Fibroblast of lung (primary cell): ENCODE results near the gene RIPOR2.

Source experiments
- CTCF ChIP-seq, 2 donors: IDR thresholded peaks in 1 of 2; conservative IDR thresholded peaks in 1 of 2; 1 replicate in 1 of 2; 2 replicates in 1 of 2; pipeline ENCODE4 v1.5.1; 2011 to 2012; ENCODE audit warnings: low read length in 2 of 2, control low read depth in 1 of 2, inconsistent platforms in 1 of 2, low read depth in 1 of 2, mild to moderate bottlenecking in 1 of 2
- EZH2 ChIP-seq: IDR thresholded peaks from 2 replicates; pipeline ENCODE4 v1.5.1; 2012; ENCODE audit warnings: low read length, control low read depth, mild to moderate bottlenecking; ENCODE audit errors: missing control alignments

GRCh38 chr6:24763578-24763977 lies 172.2 kb downstream of the RIPOR2 start:
- TF ChIP-seq CTCF (conservative IDR thresholded peaks at IDR 0.05 in 1 of 2, IDR thresholded peaks at IDR 0.05 in 1 of 2; ENCODE audit: low read depth in 1 of 2, low read length in 2 of 2): no peak
- no peak for TF ChIP-seq EZH2
